DMS79 treated with DMSO at 0.1 percent for 48 hours (cell line): ENCODE results near the gene WDR4.
"Not testable (repeated sequence)": the region's sequence is repeated elsewhere in the genome, so short reads cannot be mapped to it uniquely, and the experiment has no call there.

Experiments used
- DNase-seq: peaks from one replicate; lab custom pipeline; 2025; lab: John Stamatoyannopoulos, UW

Gene WDR4

GRCh38 chr21:42875811-42876210 is 3.5 kb downstream of the WDR4 start:
- DNase-seq: not testable (repeated sequence)

- DNase-seq: no peak
These were observed 6.2 kb downstream of the WDR4 start for GRCh38 chr21:42873096-42873495.

- DNase-seq: no peak
These were observed 11.1 kb downstream of the WDR4 start for GRCh38 chr21:42868196-42868595.

- DNase-seq: peak; percentile 43
These were observed 13.6 kb downstream of the WDR4 start for GRCh38 chr21:42865776-42866160.

- DNase-seq: no peak
These were observed 14.2 kb downstream of the WDR4 start for GRCh38 chr21:42864815-42865775.

GRCh38 chr21:42864286-42864685 is 15.1 kb downstream of the WDR4 start:
- no peak for DNase-seq

GRCh38 chr21:42863504-42863870 is 15.9 kb downstream of the WDR4 start:
- no peak for DNase-seq

GRCh38 chr21:42862774-42863503 is 16.4 kb downstream of the WDR4 start:
- peak; percentile 13 for DNase-seq

GRCh38 chr21:42861848-42862400 is 17.4 kb downstream of the WDR4 start:
- DNase-seq: no peak

GRCh38 chr21:42861311-42861847 is 18.0 kb downstream of the WDR4 start:
- no peak for DNase-seq

- DNase-seq: no peak
These were observed 19.0 kb downstream of the WDR4 start for GRCh38 chr21:42860345-42860744.

GRCh38 chr21:42859891-42860230 is 19.5 kb downstream of the WDR4 start:
- DNase-seq: no peak

- no peak for DNase-seq
These were observed 20.1 kb downstream of the WDR4 start for GRCh38 chr21:42858957-42859890.

- no peak for DNase-seq
These were observed 21.0 kb downstream of the WDR4 start for GRCh38 chr21:42858185-42858847.

- DNase-seq: no peak
These were observed 22.1 kb downstream of the WDR4 start for GRCh38 chr21:42857216-42857615.

GRCh38 chr21:42855937-42856335 is 23.4 kb downstream of the WDR4 start:
- peak; percentile 78 for DNase-seq

GRCh38 chr21:42855171-42855936 is 24.0 kb downstream of the WDR4 start:
- peak; percentile 78 for DNase-seq

GRCh38 chr21:42854246-42855010 is 24.9 kb downstream of the WDR4 start:
- no peak for DNase-seq

GRCh38 chr21:42853621-42854020 is 25.7 kb downstream of the WDR4 start:
- DNase-seq: no peak
